Fibroblast of lung (primary cell): ENCODE measurements around the gene RAET1G. TPM values are rescaled to one million over a fixed set of nuclear protein-coding genes. Genes with fewer than 3 reads are reported as not detected.
A peak's percentile ranks its signal among the peaks of the same experiment; 100 is the strongest.

Source experiments
- DNase-seq, 2 donors: peaks; one replicate each; pipeline versions ENCODE4 v3.0.0 to v3.0.0-alpha.2; 2010; ENCODE audit warnings: low read depth in 2 of 2
- H2AFZ ChIP-seq: 2 replicates; pipeline ENCODE4 v1.5.1; 2012; ENCODE audit warnings: low read length, control low read depth, inconsistent platforms
- H3K27ac ChIP-seq: 2 replicates; pipeline ENCODE4 v1.5.1; 2011; ENCODE audit warnings: low read length, control low read depth; ENCODE audit not compliant: insufficient read depth
- H3K27me3 ChIP-seq: 2 replicates; pipeline ENCODE4 v1.5.1; 2011; ENCODE audit warnings: mild to moderate bottlenecking, low read length; ENCODE audit not compliant: control insufficient read depth, insufficient read depth
- H3K36me3 ChIP-seq: 2 replicates; pipeline ENCODE4 v1.5.1; 2011; ENCODE audit warnings: low read length; ENCODE audit not compliant: control insufficient read depth, insufficient read depth
- H3K4me1 ChIP-seq: 2 replicates; pipeline ENCODE4 v1.5.1; 2011; ENCODE audit warnings: low read length; ENCODE audit not compliant: control insufficient read depth, insufficient read depth; ENCODE audit errors: extremely low read depth
- H3K4me2 ChIP-seq: 2 replicates; pipeline ENCODE4 v1.5.1; 2011; ENCODE audit warnings: low read length, control low read depth; ENCODE audit not compliant: insufficient read depth; ENCODE audit errors: extremely low read depth
- H3K4me3 ChIP-seq, 4 experiments: fragments of 200-600 bp in 1 of 4; sonication (generic) in 1 of 4; replicated peaks in 1 of 4; 2 replicates each; pipeline ENCODE4 v1.5.1; 2011 to 2016; ENCODE audit warnings: low read length in 4 of 4, low read depth in 3 of 4, mild to moderate bottlenecking in 3 of 4, control low read depth in 2 of 4, inconsistent platforms in 1 of 4, mixed read lengths in 1 of 4; ENCODE audit not compliant: insufficient read depth in 1 of 4; ENCODE audit errors: control extremely low read depth in 1 of 4
- H3K79me2 ChIP-seq: 2 replicates; pipeline ENCODE4 v1.5.1; 2012; ENCODE audit warnings: mild to moderate bottlenecking, low read length, inconsistent platforms; ENCODE audit not compliant: control insufficient read depth, insufficient read depth
- H3K9ac ChIP-seq: 2 replicates; pipeline ENCODE4 v1.5.1; 2011; ENCODE audit warnings: mild to moderate bottlenecking, low read length, control low read depth; ENCODE audit not compliant: insufficient read depth
- H3K9me3 ChIP-seq: 2 replicates; pipeline ENCODE4 v1.5.1; 2012; ENCODE audit warnings: low read depth, low read length; ENCODE audit not compliant: control insufficient read depth, insufficient read depth
- H4K20me1 ChIP-seq: 2 replicates; pipeline ENCODE4 v1.5.1; 2011; ENCODE audit warnings: low read length; ENCODE audit not compliant: control insufficient read depth, insufficient read depth; ENCODE audit errors: extremely low read depth
- EZH2 ChIP-seq: IDR thresholded peaks from 2 replicates; pipeline ENCODE4 v1.5.1; 2012; ENCODE audit warnings: low read length, control low read depth, mild to moderate bottlenecking; ENCODE audit errors: missing control alignments
- polyA plus RNA-seq, 2 donors: library from polyadenylated mRNA; depleted of rRNA in 1 of 2; stranded (reverse) in 1 of 2; unstranded in 1 of 2; fragments of >200 nt; gene quantifications; 2 replicates each; pipeline ENCODE4 v1.2.1, GENCODE V29; 2011 to 2012; ENCODE audit warnings: missing spikeins in 1 of 2
- total RNA-seq: library from RNA; depleted of rRNA; stranded (reverse); fragments of >200 nt; gene quantifications from 2 replicates; pipeline ENCODE4 v1.2.1, GENCODE V29; 2014
- TF ChIP-seq, protein P1 (sequence below), 2 donors: IDR thresholded peaks in 1 of 2; conservative IDR thresholded peaks in 1 of 2; 1 replicate in 1 of 2; 2 replicates in 1 of 2; pipeline ENCODE4 v1.5.1; 2011 to 2012; ENCODE audit warnings: low read length in 2 of 2, control low read depth in 1 of 2, inconsistent platforms in 1 of 2, low read depth in 1 of 2, mild to moderate bottlenecking in 1 of 2

Gene RAET1G
- total and polyA plus RNA-seq, 2 donors (not counting 1 experiment from before 2014, with no cell fraction given), result 3.3 to 8.8 TPM

GRCh38 chr6:149898966-149899365, 24.0 kb downstream of the RAET1G start:
- Histone ChIP-seq H3K9me3 (no peaks in the 10 kb centered on the region), H3K27ac (no peak overlapping the region), H3K4me2 (no peak overlapping the region), H3K79me2 (no peaks in the 10 kb centered on the region), H2AFZ (no peak overlapping the region), H3K4me3 (no peak overlapping the region), H3K9ac (no peak overlapping the region), H3K4me1 (peaks cover 29% of the 10 kb centered on the region), H3K36me3 (no peaks in the 10 kb centered on the region), H4K20me1 (no peaks in the 10 kb centered on the region), H3K27me3 (no peaks in the 10 kb centered on the region)
- TF ChIP-seq, protein P1, sequence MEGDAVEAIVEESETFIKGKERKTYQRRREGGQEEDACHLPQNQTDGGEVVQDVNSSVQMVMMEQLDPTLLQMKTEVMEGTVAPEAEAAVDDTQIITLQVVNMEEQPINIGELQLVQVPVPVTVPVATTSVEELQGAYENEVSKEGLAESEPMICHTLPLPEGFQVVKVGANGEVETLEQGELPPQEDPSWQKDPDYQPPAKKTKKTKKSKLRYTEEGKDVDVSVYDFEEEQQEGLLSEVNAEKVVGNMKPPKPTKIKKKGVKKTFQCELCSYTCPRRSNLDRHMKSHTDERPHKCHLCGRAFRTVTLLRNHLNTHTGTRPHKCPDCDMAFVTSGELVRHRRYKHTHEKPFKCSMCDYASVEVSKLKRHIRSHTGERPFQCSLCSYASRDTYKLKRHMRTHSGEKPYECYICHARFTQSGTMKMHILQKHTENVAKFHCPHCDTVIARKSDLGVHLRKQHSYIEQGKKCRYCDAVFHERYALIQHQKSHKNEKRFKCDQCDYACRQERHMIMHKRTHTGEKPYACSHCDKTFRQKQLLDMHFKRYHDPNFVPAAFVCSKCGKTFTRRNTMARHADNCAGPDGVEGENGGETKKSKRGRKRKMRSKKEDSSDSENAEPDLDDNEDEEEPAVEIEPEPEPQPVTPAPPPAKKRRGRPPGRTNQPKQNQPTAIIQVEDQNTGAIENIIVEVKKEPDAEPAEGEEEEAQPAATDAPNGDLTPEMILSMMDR (conservative IDR thresholded peaks at IDR 0.05 in 1 of 2, IDR thresholded peaks at IDR 0.05 in 1 of 2; ENCODE audit: low read depth in 1 of 2, low read length in 2 of 2), result no peak
- TF ChIP-seq EZH2, result no peak
- no peak for DNase-seq

- Histone ChIP-seq H3K27ac (peak within 1 kb of the TSS; percentile 62), H3K4me1 (peaks cover 29% of the 10 kb centered on the region), H3K4me2 (peak within 1 kb of the TSS; percentile 84), H4K20me1 (no peaks in the 10 kb centered on the region), H3K9ac (no peak within 1 kb of the TSS), H3K27me3 (no peaks in the 10 kb centered on the region), H2AFZ (peak within 1 kb of the TSS; percentile 65), H3K36me3 (no peaks in the 10 kb centered on the region), H3K79me2 (no peaks in the 10 kb centered on the region), H3K4me3 (peak within 1 kb of the TSS; percentile 36 to 50 (median 44)), H3K9me3 (no peaks in the 10 kb centered on the region)
- DNase-seq, result no peak
- TF ChIP-seq EZH2, result no peak
- TF ChIP-seq, protein P1 (conservative IDR thresholded peaks at IDR 0.05 in 1 of 2, IDR thresholded peaks at IDR 0.05 in 1 of 2; ENCODE audit: low read depth in 1 of 2, low read length in 2 of 2), result no peak
Measured at GRCh38 chr6:149897855-149898744, 24.8 kb downstream of the RAET1G start, which contains the start of gene RAET1E. TSS of gene RAET1E (minus strand) at chr6:149898113. CDS start at chr6:149890901, 7,212 bp downstream.

DNA sequence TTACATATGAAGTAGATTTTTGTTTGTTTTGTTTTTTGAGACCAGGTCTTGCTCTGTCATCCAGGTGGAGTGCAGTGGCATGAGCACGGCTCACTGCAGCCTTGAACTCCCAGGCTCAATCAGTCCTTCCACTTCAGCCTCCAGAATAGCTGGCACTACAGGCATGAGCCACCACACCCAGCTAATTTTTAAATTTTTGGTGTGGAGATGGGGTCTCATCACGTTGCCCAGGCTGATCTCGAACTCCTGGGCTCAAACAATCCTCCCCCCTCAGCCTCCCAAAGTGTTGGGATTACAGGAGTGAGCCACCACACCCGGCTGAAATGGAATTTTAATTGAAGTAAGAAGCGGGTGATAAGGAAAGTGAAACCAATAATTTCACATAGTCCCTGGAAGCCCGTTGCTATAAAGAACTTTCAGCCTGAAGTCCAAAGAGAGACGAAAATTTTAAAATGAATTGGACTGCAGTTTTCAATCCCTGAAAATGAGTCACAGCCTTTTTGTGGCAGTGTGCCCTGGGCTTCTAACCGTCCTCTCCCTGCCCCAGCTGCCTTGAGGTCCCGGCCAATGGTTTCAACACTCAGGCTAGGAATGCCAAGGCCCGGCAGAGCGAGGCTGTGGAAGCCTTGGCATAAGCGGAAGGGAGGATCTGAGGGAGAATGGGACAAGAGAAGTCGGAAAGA, 25.8 kb downstream of the RAET1G start:
- peak; percentile 89 to 97 for DNase-seq
- Histone ChIP-seq H3K27ac (peak overlapping the region; percentile 62), H4K20me1 (no peaks in the 10 kb centered on the region), H3K9ac (no peak overlapping the region), H2AFZ (peak overlapping the region; percentile 65), H3K36me3 (no peaks in the 10 kb centered on the region), H3K4me1 (peaks cover 29% of the 10 kb centered on the region), H3K9me3 (no peaks in the 10 kb centered on the region), H3K4me2 (peak overlapping the region; percentile 84), H3K79me2 (no peaks in the 10 kb centered on the region), H3K27me3 (no peaks in the 10 kb centered on the region), H3K4me3 (peak overlapping the region; percentile 36 to 50 (median 44))
- TF ChIP-seq, protein P1 (conservative IDR thresholded peaks at IDR 0.05 in 1 of 2, IDR thresholded peaks at IDR 0.05 in 1 of 2; ENCODE audit: low read depth in 1 of 2, low read length in 2 of 2), result no peak
- TF ChIP-seq EZH2, result no peak
